Panc1 (cell line): ENCODE data around the gene CHRD.

ENCODE experiments used
- CTCF ChIP-seq: fragments of 450-650 bp; IDR thresholded peaks from 2 replicates; pipeline ENCODE4 v1.5.1; 2017; ENCODE audit warnings: mild to moderate bottlenecking
- SIN3A ChIP-seq: IDR thresholded peaks from 2 replicates; pipeline ENCODE4 v1.6.1; 2012; ENCODE audit warnings: low read depth, mild to moderate bottlenecking, low read length, moderate library complexity, borderline replicate concordance; ENCODE audit not compliant: insufficient read depth

- no peak for TF ChIP-seq CTCF
- TF ChIP-seq SIN3A, result no peak
These were observed 28.2 kb upstream of the CHRD start for GRCh38 chr3:184351511-184352148.
